Stimulated activated CD8-positive, alpha-beta memory T cell treated with anti-CD3 and anti-CD28 coated beads, Interleukin-4, amount 100 ng/mL, for 4 hours (primary cell): ENCODE measurements around the gene NPAS2.

Source experiments
- DNase-seq, 2 donors: peaks; one replicate each; pipeline ENCODE4 v3.0.0-alpha.2; 2020; ENCODE audit warnings: low read depth in 2 of 2, low spot score in 1 of 2

Gene NPAS2

GRCh38 chr2:100793220-100793619 lies 26.7 kb upstream of the NPAS2 start:
- DNase-seq, result no peak

DNA sequence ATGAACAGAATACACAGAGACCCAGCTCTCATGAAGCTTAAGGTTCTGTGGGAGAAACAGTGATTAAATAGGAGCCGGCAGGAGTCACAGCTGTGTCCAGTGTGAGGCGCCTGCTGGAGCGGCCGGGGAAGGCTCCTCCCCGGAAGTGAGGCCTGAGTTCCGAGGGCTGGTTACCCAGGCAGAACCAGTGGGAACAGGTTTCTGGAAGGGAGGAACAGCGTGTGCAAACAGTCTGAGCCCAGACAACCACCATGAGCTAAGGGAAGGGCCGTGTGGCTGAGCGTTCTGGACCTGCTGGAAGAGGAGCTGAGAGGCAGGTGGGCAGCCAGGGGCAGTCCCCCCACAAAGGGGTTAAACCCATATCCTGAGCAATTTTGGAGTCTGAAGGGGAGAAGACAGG lies 26.0 kb upstream of the NPAS2 start:
- no peak for DNase-seq

DNA sequence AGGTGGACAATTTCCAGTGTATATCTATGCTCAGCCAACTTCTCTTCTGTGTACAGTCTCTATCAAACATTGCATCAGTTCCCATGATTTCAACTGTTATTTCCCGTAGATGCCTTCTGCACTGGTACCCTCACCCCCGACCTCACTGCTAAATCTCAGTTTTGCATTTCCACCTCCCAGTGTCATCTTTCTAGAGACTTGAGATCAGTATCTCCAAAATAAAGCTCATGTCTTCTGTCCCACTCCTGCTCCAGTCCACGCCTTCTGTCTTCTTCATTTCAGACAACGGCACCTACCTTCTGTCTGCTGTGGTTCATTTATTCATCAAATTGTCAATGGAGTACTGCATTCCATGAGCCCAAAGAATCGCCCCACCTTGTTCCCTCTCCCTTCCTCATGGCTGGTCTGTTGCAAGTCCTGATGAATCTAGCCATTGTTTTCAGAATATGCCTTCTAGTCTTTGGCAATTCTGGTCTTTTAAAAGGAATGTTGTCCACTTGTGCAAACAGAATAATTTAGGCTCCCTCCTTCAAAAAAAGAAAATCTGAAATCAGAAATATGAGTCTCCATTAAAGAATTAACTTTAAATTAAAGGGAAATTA lies 23.3 kb upstream of the NPAS2 start:
- no peak for DNase-seq

- DNase-seq, result no peak
Measured at GRCh38 chr2:100799686-100800085, 20.3 kb upstream of the NPAS2 start.

DNA sequence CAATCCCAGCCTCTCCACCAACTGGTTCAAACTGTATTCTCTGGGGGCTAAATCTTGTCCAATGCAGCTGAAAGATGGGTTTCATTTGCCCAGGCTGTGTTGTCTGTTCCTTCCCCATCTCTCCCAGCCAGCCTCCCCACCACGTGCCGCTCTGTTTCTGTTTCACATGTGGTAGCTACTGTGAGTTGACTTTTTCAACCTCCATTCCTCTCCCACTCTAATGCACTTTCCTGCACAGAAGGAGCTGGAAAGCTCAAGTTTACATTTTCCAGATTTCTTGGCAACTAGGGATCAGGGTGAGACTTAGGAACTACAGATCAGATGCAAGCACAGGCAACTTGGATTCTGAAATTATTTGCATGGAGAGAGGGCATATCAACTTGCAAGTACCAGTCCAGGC lies 19.0 kb upstream of the NPAS2 start:
- no peak for DNase-seq

DNA sequence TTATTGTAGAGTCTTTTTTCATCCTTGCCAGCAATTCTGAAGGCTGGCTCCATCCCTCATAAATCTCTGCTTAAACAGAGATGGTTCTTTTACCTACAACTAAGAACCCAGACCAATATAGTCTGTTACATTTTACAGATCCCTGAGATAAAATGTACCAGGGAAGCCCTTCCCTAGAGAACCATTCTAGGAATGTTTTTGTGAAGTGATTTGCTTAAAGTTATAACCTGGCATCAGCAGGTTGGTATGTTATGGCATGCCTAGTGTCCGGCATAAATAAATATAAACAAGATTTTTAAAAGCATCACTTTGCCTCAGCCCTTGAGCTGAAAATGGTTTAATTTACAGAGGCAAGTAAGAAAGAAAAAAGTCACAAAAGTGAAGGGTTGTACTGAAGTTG lies 18.5 kb upstream of the NPAS2 start:
- DNase-seq, result no peak

GRCh38 chr2:100802066-100802465 lies 17.9 kb upstream of the NPAS2 start:
- no peak for DNase-seq

DNA sequence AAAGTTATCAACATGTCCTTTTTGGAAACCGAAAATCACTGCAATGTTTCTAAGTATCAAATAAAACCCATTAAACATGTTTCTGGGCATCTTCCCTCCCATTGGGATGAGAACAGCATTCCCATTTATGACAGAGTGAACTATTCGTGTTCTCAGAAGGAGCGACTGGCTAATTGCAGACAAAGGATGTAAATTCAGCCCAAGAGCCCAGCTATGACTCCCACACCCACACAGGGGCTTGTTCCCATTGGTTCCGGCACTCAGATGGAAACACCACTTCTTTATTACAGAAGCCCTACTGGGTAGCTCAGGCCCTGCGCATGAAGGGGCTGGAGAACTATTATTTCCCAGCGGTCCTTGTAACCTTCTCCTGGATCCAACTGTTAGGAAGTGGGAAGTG lies 16.6 kb upstream of the NPAS2 start:
- no peak for DNase-seq

DNA sequence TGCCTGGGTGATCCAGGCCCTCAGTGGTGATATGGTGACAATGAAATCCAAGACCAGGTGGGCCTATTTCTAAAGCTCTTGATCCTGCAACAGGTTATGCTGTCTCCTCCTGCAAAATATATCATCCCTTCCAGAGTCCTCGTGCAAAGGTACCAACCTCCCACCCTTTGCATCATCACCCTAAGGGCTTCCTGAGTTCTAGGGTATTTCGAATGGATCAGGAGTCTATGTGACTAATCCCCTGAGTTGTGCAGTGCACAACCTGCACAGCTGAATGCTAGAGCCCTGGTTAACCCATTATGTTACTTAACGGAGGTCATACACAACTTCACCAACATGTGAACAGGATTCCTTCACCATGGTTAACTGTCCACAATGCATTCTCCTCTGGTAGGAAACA lies 13.4 kb upstream of the NPAS2 start:
- DNase-seq, result no peak

GRCh38 chr2:100807707-100808106 lies 12.2 kb upstream of the NPAS2 start:
- no peak for DNase-seq

DNA sequence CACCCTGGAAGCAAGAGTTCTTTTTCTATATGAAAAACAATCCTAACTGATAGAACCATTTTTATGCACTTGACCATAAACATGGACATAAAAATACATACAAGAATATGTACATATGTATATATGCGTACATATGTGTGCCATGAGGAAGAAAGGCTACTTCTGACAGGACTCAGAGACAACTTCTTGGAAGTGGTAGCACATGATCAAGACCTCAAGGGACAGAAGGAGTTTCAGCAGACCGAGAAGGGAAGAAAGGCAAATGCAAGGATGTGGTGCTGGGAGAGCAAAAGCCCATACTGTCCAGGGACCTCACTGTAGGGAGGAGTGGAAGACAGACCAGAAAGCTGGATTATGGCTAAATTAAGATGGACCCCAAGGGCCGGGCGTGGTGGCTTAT lies 11.4 kb upstream of the NPAS2 start:
- DNase-seq, result no peak

- no peak for DNase-seq
Measured at GRCh38 chr2:100809506-100809905, 10.4 kb upstream of the NPAS2 start.

GRCh38 chr2:100810603-100811145 lies 9.3 kb upstream of the NPAS2 start:
- DNase-seq, result no peak

DNA sequence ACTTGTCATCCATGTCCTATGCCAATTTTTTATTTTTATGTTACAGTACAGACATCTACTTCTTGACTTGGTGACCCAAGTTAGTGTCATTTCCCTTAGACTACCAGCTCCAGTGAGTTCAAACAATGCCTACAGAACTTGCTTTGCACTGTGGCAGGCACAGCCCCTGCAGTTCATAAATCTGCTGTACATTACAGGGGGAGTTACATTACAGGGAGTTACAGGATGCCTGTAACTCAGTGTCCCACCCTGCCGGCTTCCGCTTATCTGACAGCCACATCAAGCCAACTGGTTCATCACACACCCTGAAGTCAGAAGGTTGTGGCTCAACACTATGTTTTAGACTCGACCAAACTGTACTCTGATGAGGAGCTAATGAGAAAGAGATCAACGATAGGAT lies 7.8 kb upstream of the NPAS2 start:
- DNase-seq, result no peak

DNA sequence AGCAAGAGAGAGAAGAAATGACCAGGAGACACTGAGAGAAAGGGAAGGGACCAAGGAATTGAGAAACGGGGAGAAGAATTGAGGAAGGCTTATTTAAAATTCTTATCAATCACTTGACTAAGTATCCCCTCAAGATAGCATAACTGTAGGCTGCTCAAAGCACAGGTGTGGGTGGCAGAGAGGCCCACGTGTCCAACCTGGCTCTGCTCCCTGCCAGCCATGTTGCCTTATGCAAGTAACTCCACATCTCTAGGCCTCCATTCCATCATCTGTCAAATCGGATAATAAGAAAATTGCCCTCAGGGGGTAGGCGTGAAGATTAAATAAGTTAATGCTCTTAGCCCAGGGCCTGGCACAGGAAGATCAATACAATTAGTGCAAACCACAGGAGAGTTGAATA lies 7.4 kb upstream of the NPAS2 start:
- no peak for DNase-seq

DNA sequence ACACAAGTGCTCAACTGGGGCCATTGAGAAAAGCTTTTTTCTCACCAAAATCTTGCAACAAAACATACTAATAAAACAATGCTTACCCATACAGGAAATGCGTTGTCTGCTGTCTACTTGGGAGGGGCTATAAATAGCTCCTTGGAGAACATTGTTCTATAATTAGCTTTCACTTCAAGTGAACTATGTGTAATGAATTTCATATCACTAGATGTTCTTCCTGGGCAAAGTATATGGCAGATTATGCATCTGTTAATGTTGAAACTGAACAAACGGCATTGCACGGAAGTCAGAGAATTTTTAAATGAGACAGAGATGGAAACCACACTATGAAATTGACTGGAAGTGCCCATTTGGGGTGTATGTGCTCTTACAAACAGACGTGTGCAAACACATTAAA lies 6.4 kb upstream of the NPAS2 start:
- DNase-seq, result no peak

- DNase-seq, result no peak
Measured at GRCh38 chr2:100814043-100814442, 5.9 kb upstream of the NPAS2 start.

DNA sequence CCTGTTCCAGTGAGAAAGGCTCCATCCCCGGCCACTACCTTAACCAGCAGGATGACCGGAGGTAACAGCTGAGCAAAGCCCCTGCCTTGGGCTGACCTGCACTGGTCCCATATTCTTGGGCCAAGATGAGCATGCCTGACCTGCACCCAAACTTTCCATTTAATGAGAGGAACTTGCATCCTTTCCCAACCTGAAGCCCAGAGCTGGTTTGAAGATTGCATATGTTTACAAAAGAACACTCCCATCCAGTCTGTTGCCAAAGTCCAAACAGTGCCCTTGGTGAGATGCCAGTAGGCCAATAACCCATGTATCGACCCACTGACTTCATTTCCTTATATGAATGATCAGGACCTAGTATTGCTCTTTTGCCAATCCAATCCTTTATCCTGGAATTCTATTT lies 5.5 kb upstream of the NPAS2 start:
- no peak for DNase-seq

DNA sequence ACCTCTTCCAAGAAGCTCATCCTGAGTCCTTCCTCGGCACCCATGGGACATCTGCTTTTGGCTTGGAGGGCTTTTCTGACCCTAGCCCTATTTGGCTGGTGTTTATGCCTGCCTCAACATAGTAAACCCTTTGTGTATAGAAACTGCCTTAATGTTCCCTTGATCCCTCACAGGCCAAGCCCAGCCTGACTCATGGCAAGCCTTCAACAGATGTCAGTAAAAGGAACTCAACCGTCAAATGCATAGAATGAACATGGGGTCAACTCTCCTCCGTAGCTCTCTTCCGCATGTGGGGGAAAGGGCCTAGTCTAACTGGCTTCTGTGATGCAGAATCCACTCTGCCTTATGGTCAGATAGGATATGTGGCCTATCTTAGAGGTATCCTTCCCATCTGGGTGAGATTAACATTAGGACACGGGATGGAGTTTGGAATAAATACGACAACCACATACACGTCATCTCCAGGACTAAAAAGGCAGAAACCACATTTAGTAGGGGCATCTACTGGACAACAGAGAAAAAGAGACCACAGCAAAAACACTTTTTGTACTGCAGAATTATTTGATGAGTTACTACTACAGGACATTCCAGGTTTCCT lies 2.5 kb upstream of the NPAS2 start:
- no peak for DNase-seq

- DNase-seq, result no peak
Measured at GRCh38 chr2:100818003-100818605, 1.8 kb upstream of the NPAS2 start.

DNA sequence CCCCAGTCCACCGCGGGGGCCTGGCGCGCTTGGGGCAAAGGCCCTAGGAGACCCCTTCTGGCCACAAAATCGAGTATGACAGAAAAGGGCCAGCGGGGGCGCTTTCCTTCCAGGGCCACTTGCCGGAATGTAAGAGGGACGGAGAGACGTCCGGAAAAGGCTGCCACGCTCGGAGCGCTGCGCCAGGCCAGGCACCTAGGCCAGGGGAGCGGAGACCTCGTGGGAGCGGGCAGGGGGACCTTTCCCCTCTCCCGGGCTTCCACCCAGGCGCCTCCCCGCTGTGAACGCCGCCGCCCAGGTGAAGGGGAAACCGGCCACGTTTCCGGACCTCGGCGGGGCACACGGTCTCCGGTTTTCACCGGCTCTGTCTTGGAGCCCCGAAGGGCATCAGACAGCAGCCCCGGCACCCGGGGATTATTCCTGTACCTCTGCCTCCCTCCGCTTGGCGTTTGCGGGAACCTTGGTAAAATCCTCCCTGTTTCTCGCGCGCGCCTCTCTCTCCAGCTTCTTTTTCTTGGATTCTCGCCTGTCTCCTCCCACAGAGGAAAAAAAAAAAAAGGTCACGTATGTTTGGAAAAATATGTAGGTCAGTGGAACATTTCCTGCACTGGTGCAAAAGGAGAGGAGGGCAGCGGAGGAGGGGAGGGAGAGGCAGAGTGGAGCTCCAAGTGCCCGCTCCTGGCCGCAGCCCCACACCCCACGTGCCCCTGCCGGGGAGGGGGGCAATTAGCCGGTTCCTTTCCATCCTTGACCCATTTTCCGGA lies 1.2 kb upstream of the NPAS2 start:
- no peak for DNase-seq

- DNase-seq, result no peak
Measured at GRCh38 chr2:100820273-100820522, 259 bp downstream of the NPAS2 start.
